ENCODE measurements around the gene FOXP2.

FOXP2 gene

DNA sequence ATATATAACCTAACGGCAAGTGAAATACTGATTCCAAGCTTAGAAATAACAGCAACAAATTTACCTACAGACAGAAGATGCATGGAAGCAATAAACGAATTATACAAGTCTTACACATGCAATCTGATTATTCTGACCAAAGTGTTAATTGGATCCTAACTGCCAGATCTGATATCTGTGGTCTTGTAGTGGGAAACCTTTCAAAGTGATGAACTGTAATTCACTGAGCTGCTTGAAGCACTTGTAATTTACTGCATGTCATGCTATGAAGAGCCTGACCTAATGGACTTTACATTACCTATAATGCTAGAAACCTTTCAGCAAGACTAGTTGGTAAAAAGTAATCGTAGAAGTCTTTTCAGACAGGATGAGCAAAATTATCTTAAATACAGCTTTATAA is 205.6 kb downstream of the FOXP2 start:
- TF ChIP-seq, protein P1, sequence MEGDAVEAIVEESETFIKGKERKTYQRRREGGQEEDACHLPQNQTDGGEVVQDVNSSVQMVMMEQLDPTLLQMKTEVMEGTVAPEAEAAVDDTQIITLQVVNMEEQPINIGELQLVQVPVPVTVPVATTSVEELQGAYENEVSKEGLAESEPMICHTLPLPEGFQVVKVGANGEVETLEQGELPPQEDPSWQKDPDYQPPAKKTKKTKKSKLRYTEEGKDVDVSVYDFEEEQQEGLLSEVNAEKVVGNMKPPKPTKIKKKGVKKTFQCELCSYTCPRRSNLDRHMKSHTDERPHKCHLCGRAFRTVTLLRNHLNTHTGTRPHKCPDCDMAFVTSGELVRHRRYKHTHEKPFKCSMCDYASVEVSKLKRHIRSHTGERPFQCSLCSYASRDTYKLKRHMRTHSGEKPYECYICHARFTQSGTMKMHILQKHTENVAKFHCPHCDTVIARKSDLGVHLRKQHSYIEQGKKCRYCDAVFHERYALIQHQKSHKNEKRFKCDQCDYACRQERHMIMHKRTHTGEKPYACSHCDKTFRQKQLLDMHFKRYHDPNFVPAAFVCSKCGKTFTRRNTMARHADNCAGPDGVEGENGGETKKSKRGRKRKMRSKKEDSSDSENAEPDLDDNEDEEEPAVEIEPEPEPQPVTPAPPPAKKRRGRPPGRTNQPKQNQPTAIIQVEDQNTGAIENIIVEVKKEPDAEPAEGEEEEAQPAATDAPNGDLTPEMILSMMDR (IDR thresholded peaks at IDR 0.05; ENCODE audit: low read depth, low read length): no peak
- no peaks in the 10 kb centered on the region for H3K27me3 ChIP-seq
- H3K36me3 ChIP-seq: no peaks in the 10 kb centered on the region
- no peaks in the 10 kb centered on the region for H3K4me1 ChIP-seq
- H3K9me3 ChIP-seq: no peaks in the 10 kb centered on the region
- no peak overlapping the region for H3K4me3 ChIP-seq (ENCODE audit: low read depth, low read length)
- DNase-seq: no peak

DNA sequence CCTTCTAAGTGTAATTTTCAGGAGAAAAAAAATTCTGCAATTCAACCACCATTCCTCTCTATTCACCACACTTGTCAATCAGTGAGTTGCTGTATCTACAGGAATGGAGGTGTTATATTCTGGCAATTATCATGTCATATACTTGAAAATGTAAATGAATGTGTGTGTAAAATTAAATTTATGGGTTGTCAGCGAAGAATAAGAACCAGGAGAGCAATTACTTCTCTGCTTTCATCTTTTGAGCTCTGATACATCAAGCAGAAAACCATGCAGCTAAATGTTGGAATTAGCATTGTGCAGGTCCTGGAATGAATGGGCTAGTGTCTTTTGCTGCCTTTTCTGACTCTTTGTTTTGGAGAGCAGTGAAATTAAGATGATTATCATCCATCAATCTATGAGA is 207.6 kb downstream of the FOXP2 start:
- H3K4me1 ChIP-seq: no peaks in the 10 kb centered on the region
- no peaks in the 10 kb centered on the region for H3K27me3 ChIP-seq
- no peaks in the 10 kb centered on the region for H3K9me3 ChIP-seq
- H3K4me3 ChIP-seq (ENCODE audit: low read depth, low read length): no peak overlapping the region
- H3K36me3 ChIP-seq: no peaks in the 10 kb centered on the region
- DNase-seq: no peak
- TF ChIP-seq, protein P1 (IDR thresholded peaks at IDR 0.05; ENCODE audit: low read depth, low read length): no peak

DNA sequence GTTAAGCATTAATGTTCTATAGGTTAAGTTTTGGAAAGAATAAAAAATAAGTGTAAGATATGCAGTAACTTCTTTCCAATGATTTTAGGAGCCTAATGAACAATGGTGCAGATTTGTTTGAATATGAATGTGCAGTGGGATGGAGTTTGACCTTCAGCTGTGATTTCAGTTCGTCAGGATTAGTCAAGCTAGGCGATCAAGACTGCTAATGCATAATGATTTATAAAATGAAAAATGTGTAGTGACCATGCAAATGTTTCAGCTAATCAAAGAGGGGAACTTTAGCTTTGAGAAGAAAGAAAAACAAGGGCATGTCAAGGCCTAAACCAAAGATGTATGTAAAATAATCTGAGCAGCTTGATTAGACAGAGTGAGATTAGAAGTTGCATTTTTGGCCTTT is 208.5 kb downstream of the FOXP2 start:
- DNase-seq: no peak
- Histone ChIP-seq H3K4me1 (no peaks in the 10 kb centered on the region), H3K36me3 (no peaks in the 10 kb centered on the region), H3K27me3 (no peaks in the 10 kb centered on the region), H3K4me3 (ENCODE audit: low read depth, low read length) (no peak overlapping the region), H3K9me3 (no peaks in the 10 kb centered on the region)
- TF ChIP-seq, protein P1 (IDR thresholded peaks at IDR 0.05; ENCODE audit: low read depth, low read length): no peak

DNA sequence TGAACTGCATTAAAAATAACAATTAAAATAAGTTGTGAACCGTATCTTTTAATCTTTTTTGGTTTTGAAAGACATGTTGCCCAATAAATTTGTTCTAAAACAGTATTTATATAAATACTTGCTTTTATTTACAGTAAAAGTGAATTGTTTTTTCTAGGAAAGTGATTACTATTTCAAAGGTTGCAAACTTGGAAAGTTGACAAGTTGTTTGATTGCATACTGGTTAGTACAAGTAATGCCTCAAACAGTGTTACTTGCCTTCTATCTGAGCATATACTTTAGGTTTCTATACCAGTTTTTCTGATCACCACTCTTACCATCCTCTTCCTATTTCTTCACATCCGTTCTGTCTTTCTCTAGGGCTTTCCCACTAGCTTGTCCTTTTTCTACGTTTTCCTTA is 212.6 kb downstream of the FOXP2 start:
- TF ChIP-seq, protein P1 (IDR thresholded peaks at IDR 0.05; ENCODE audit: low read depth, low read length): no peak
- Histone ChIP-seq H3K4me3 (ENCODE audit: low read depth, low read length) (no peak overlapping the region), H3K4me1 (no peaks in the 10 kb centered on the region), H3K9me3 (no peaks in the 10 kb centered on the region), H3K36me3 (no peaks in the 10 kb centered on the region), H3K27me3 (no peaks in the 10 kb centered on the region)
- no peak for DNase-seq

DNA sequence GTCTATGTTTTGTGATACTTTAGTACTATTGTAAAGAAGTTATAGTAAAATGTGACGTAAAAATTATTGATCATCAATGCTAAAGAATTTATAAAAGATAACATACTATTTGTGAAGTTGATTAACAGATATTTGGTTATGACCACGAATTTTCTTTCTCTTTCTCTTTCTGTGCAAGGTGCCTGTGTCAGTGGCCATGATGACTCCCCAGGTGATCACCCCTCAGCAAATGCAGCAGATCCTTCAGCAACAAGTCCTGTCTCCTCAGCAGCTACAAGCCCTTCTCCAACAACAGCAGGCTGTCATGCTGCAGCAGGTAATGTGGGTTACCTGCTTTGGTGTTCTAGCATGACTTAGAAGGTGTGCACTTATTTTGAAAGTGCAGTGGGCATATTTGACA is 213.7 kb downstream of the FOXP2 start:
- Histone ChIP-seq H3K36me3 (no peaks in the 10 kb centered on the region), H3K4me3 (ENCODE audit: low read depth, low read length) (no peak overlapping the region), H3K27me3 (no peaks in the 10 kb centered on the region), H3K9me3 (no peaks in the 10 kb centered on the region), H3K4me1 (no peaks in the 10 kb centered on the region)
- DNase-seq: no peak
- TF ChIP-seq, protein P1 (IDR thresholded peaks at IDR 0.05; ENCODE audit: low read depth, low read length): no peak

DNA sequence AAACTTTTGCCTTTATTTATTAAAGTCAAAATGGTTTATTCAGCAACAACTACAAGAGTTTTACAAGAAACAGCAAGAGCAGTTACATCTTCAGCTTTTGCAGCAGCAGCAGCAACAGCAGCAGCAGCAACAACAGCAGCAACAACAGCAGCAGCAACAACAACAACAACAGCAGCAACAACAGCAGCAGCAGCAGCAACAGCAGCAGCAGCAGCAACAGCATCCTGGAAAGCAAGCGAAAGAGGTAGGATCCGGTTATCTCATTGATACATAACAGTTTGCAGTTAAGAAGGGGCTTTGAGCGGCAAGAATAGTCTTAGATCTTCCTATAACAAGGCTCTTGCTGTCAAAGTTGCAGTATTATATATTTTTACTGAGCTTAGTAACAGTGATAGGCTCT is 215.1 kb downstream of the FOXP2 start:
- TF ChIP-seq, protein P1 (IDR thresholded peaks at IDR 0.05; ENCODE audit: low read depth, low read length): no peak
- no peaks in the 10 kb centered on the region for H3K27me3 ChIP-seq
- H3K36me3 ChIP-seq: no peaks in the 10 kb centered on the region
- no peak overlapping the region for H3K4me3 ChIP-seq (ENCODE audit: low read depth, low read length)
- H3K9me3 ChIP-seq: no peaks in the 10 kb centered on the region
- no peaks in the 10 kb centered on the region for H3K4me1 ChIP-seq
- DNase-seq: no peak
